AG04450 (cell line): ENCODE data around the gene EHD2. TPM values are rescaled to one million over a fixed set of nuclear protein-coding genes. Genes with fewer than 3 reads are reported as not detected.

Experiments
- CTCF ChIA-PET: fragments of 300-600, 350-600 bp; formaldehyde crosslinking; extraction: SDS; loops from one replicate; lab custom pipeline; 2022; ENCODE audit warnings: antibody characterized with exemption, inconsistent platforms; lab: Charles Lee
- POLR2A ChIA-PET: fragments of 350-600 bp; formaldehyde crosslinking; extraction: SDS; loops from one replicate; lab custom pipeline; 2021; ENCODE audit warnings: antibody characterized with exemption, inconsistent platforms; lab: Yijun Ruan, JAX
- DNase-seq: peaks from one replicate; pipeline ENCODE4 v3.0.0-alpha.2; 2011; ENCODE audit warnings: low read depth, low spot score
- H3K27ac ChIP-seq: one replicate; pipeline ENCODE4 v1.5.1; 2012; ENCODE audit warnings: low read depth, low read length, control low read depth
- H3K27me3 ChIP-seq: one replicate; pipeline ENCODE4 v1.6.0; 2012; ENCODE audit warnings: low read length; ENCODE audit not compliant: control insufficient read depth, insufficient read depth
- H3K4me3 ChIP-seq: 2 replicates; pipeline ENCODE4 v1.5.1; 2011; ENCODE audit warnings: mild to moderate bottlenecking, low read depth, low read length, control low read depth
- H3K9me3 ChIP-seq: 2 replicates; pipeline ENCODE4 v1.5.1; 2012; ENCODE audit warnings: low read length; ENCODE audit not compliant: control insufficient read depth, insufficient read depth
- CTCF ChIP-seq: IDR thresholded peaks from 2 replicates; pipeline ENCODE4 v1.5.1; 2011; ENCODE audit warnings: low read depth, low read length, control low read depth, inconsistent platforms
- polyA plus RNA-seq: library from polyadenylated mRNA; depleted of rRNA; stranded (reverse); fragments of >200 nt; gene quantifications from 2 replicates; pipeline ENCODE4 v1.2.3, GENCODE V29; 2011

The EHD2 gene
- polyA plus RNA-seq, 1 experiment: 84.0 TPM

DNA sequence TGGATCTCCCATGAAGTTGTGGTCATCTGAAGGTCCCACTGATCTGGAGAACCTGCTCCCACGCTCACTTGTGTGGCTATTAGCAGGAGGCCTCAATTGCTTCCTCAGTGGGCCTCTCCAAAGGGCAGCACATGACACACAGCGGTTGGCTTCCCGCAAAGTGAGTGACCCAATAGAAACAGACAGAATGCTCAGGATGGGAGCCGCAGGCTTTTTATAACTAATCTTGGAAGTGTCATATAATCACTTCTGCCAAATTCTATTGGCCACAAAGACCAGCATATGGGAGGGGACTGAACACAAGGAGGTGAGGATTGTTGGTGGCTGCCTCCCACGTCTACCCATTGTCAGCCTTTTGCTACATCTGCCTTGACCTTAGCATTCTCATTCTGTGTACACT, 22.1 kb upstream of the EHD2 start:
- no peak for DNase-seq
- no peak for TF ChIP-seq CTCF
- Histone ChIP-seq H3K27me3 (no peaks in the 10 kb centered on the region), H3K4me3 (no peak overlapping the region), H3K27ac (peak overlapping the region; percentile 2), H3K9me3 (peaks cover 3% of the 10 kb centered on the region; the same call in 1 of the 2 replicates)
- ChIA-PET POLR2A (interaction anchor here (0.7 kb wide), 1 partner anchor 27 kb away, joined by 3 read pairs; no protein-coding TSS in a partner anchor), CTCF (interaction anchor here (2.1 kb wide), 1 partner anchor 255 kb away, joined by 8 read pairs; no protein-coding TSS in a partner anchor)

DNA sequence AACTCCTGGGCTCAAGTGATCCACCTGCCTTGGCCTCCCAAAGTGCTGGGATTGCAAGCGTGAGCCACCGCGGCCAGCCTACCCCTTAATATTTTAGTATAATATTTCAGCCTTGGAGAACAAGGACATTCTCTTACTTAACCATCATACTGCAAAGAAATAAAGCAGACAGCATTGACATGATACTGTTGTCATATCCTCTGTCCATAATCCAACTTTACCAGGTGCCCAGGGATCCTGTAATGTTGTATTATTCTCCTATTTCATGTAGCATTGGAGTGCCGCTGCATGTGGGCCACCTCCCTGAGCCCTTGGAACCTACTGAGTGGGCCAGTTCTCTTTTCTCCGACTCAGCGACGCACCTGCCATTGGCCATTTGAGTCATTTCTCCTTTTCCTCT, 21.4 kb upstream of the EHD2 start:
- POLR2A ChIA-PET: no interaction called here
- CTCF ChIA-PET: no interaction called here
- H3K4me3 ChIP-seq: no peak overlapping the region
- H3K27ac ChIP-seq: no peak overlapping the region
- no peak for DNase-seq
- TF ChIP-seq CTCF: no peak
- H3K9me3 ChIP-seq: peaks cover 3% of the 10 kb centered on the region; the same call in 1 of the 2 replicates
- H3K27me3 ChIP-seq: no peaks in the 10 kb centered on the region

- TF ChIP-seq CTCF: no peak
- Histone ChIP-seq H3K27ac (no peak overlapping the region), H3K9me3 (peaks cover 3% of the 10 kb centered on the region; the same call in 1 of the 2 replicates), H3K27me3 (no peaks in the 10 kb centered on the region), H3K4me3 (no peak overlapping the region)
- no peak for DNase-seq
- ChIA-PET CTCF (interaction anchor here (0.6 kb wide), 1 partner anchor 140 kb away, joined by 7 read pairs; no protein-coding TSS in a partner anchor), POLR2A (no interaction called here)
Measured at GRCh38 chr19:47693489-47693888, 19.7 kb upstream of the EHD2 start.

GRCh38 chr19:47693903-47694302, 19.3 kb upstream of the EHD2 start:
- no peak for TF ChIP-seq CTCF
- Histone ChIP-seq H3K4me3 (no peak overlapping the region), H3K27ac (no peak overlapping the region), H3K9me3 (peaks cover 3% of the 10 kb centered on the region; the same call in 1 of the 2 replicates), H3K27me3 (no peaks in the 10 kb centered on the region)
- DNase-seq: no peak
- CTCF ChIA-PET: interaction anchor here (0.6 kb wide), 1 partner anchor 140 kb away, joined by 7 read pairs; no protein-coding TSS in a partner anchor
- POLR2A ChIA-PET: no interaction called here

- TF ChIP-seq CTCF: no peak
- Histone ChIP-seq H3K4me3 (no peak overlapping the region), H3K27me3 (no peaks in the 10 kb centered on the region), H3K27ac (no peak overlapping the region), H3K9me3 (peaks cover 3% of the 10 kb centered on the region; the same call in 1 of the 2 replicates)
- DNase-seq: no peak
- CTCF ChIA-PET: no interaction called here
- POLR2A ChIA-PET: no interaction called here
Measured at GRCh38 chr19:47694466-47695273, 18.6 kb upstream of the EHD2 start.
